HepG2 (cell line): Measurements from ENCODE around the gene ARMC8.

Source experiments
- EZH2 ChIP-seq: conservative IDR thresholded peaks from 2 replicates; pipeline ENCODE4 v1.6.1; 2012; ENCODE audit warnings: mild to moderate bottlenecking, low read depth, low read length, moderate library complexity
- HNRNPK ChIP-seq: fragments of 200-400 bp; formaldehyde crosslinking; IDR thresholded peaks from 2 replicates; pipeline ENCODE4 v1.6.1; 2018; ENCODE audit warnings: low read length, low read depth, moderate library complexity, mild to moderate bottlenecking; ENCODE audit not compliant: poor library complexity, severe bottlenecking
- MXI1 ChIP-seq: IDR thresholded peaks from 3 replicates; pipeline ENCODE4 v1.6.1; 2012; ENCODE audit warnings: low read depth, low read length, inconsistent platforms, borderline replicate concordance
- NR2C2 ChIP-seq: sonication (generic); formaldehyde crosslinking; IDR thresholded peaks from 2 replicates; pipeline ENCODE4 v1.4.0; 2020; ENCODE audit warnings: missing genetic modification reagents, mild to moderate bottlenecking, moderate library complexity, borderline replicate concordance
- POLR2A ChIP-seq, 2 experiments: IDR thresholded peaks; 2 replicates each; pipeline ENCODE4 v1.6.1; 2011; ENCODE audit warnings: low read depth in 2 of 2, low read length in 2 of 2, mild to moderate bottlenecking in 1 of 2, moderate library complexity in 1 of 2; ENCODE audit not compliant: insufficient read depth in 1 of 2
- POLR2AphosphoS5 ChIP-seq: IDR thresholded peaks from 2 replicates; pipeline ENCODE4 v1.6.1; 2012; ENCODE audit warnings: low read depth, low read length
- PRDM4 ChIP-seq: sonication (generic); formaldehyde crosslinking; IDR thresholded peaks from 2 replicates; pipeline ENCODE4 v1.9.0; 2021; ENCODE audit warnings: missing genetic modification reagents, borderline replicate concordance
- SMARCC2 ChIP-seq: fragments of 450-650 bp; IDR thresholded peaks from 2 replicates; pipeline ENCODE4 v1.6.1; 2017; ENCODE audit warnings: antibody characterized with exemption, mild to moderate bottlenecking
- ZFP41 ChIP-seq: sonication (generic); formaldehyde crosslinking; IDR thresholded peaks from 2 replicates; pipeline ENCODE4 v1.4.0; 2020; ENCODE audit warnings: mild to moderate bottlenecking, missing genetic modification reagents, borderline replicate concordance
- ZNF138 ChIP-seq: sonication (generic); formaldehyde crosslinking; IDR thresholded peaks from 2 replicates; pipeline ENCODE4 v1.5.0; 2020; ENCODE audit warnings: mild to moderate bottlenecking, low read depth, missing genetic modification reagents
- ZNF549 ChIP-seq: sonication (generic); formaldehyde crosslinking; IDR thresholded peaks from 2 replicates; pipeline ENCODE4 v1.5.0; 2020; ENCODE audit warnings: missing genetic modification reagents
- TF ChIP-seq, protein P1 (sequence below): sonication (generic); formaldehyde crosslinking; IDR thresholded peaks from 2 replicates; pipeline ENCODE4 v1.4.0; 2020; ENCODE audit warnings: missing genetic modification reagents
- TF ChIP-seq, protein P2 (sequence below), 2 experiments: sonication (generic) in 1 of 2; formaldehyde crosslinking in 1 of 2; IDR thresholded peaks; 2 replicates each; pipeline versions ENCODE4 v1.6.1 to v1.9.0; 2014 to 2022; ENCODE audit warnings: antibody characterized with exemption in 1 of 2, borderline replicate concordance in 1 of 2, inconsistent platforms in 1 of 2, low read depth in 1 of 2, missing genetic modification reagents in 1 of 2
- TF ChIP-seq, protein P3 (sequence below), 2 experiments: sonication (generic) in 1 of 2; formaldehyde crosslinking in 1 of 2; IDR thresholded peaks; 2 replicates each; pipeline versions ENCODE4 v1.5.1 to v1.6.1; 2011 to 2020; ENCODE audit warnings: borderline replicate concordance in 1 of 2, low read depth in 1 of 2, low read length in 1 of 2, mild to moderate bottlenecking in 1 of 2, missing genetic modification reagents in 1 of 2, moderate library complexity in 1 of 2

DNA sequence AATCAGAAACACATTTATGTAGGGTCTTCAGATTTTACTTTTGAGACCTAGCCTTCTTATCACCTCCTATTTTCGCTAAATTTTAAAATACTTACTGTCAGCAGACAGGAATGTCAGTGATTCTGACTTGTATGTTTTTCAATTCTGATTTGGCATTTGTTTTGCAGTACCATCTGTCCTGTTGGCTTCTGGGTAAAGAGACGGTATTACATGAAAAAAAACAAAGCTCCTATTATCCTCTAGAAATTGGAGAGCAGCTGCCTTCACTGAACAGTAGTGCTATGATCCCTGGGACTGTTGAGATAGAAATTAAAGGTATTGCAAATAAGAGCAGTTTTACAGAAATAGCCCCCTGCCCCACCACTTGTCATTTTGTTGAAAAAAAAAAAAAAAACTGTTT, 8.4 kb downstream of the ARMC8 start:
- TF ChIP-seq POLR2A (IDR thresholded peaks at IDR 0.05; ENCODE audit: insufficient read depth in 1 of 2, low read depth in 2 of 2, low read length in 2 of 2) = no peak
- no peak for TF ChIP-seq POLR2AphosphoS5
- TF ChIP-seq EZH2 = no peak
- no peak for TF ChIP-seq PRDM4
- no peak for TF ChIP-seq ZNF549 (CRISPR knock-in tag)
- no peak for TF ChIP-seq NR2C2 (CRISPR knock-in tag)
- TF ChIP-seq ZNF138 (CRISPR knock-in tag) = no peak
- TF ChIP-seq SMARCC2 = no peak
- TF ChIP-seq, protein P1, sequence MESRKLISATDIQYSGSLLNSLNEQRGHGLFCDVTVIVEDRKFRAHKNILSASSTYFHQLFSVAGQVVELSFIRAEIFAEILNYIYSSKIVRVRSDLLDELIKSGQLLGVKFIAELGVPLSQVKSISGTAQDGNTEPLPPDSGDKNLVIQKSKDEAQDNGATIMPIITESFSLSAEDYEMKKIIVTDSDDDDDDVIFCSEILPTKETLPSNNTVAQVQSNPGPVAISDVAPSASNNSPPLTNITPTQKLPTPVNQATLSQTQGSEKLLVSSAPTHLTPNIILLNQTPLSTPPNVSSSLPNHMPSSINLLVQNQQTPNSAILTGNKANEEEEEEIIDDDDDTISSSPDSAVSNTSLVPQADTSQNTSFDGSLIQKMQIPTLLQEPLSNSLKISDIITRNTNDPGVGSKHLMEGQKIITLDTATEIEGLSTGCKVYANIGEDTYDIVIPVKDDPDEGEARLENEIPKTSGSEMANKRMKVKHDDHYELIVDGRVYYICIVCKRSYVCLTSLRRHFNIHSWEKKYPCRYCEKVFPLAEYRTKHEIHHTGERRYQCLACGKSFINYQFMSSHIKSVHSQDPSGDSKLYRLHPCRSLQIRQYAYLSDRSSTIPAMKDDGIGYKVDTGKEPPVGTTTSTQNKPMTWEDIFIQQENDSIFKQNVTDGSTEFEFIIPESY (CRISPR knock-in tag) = no peak
- TF ChIP-seq, protein P2, sequence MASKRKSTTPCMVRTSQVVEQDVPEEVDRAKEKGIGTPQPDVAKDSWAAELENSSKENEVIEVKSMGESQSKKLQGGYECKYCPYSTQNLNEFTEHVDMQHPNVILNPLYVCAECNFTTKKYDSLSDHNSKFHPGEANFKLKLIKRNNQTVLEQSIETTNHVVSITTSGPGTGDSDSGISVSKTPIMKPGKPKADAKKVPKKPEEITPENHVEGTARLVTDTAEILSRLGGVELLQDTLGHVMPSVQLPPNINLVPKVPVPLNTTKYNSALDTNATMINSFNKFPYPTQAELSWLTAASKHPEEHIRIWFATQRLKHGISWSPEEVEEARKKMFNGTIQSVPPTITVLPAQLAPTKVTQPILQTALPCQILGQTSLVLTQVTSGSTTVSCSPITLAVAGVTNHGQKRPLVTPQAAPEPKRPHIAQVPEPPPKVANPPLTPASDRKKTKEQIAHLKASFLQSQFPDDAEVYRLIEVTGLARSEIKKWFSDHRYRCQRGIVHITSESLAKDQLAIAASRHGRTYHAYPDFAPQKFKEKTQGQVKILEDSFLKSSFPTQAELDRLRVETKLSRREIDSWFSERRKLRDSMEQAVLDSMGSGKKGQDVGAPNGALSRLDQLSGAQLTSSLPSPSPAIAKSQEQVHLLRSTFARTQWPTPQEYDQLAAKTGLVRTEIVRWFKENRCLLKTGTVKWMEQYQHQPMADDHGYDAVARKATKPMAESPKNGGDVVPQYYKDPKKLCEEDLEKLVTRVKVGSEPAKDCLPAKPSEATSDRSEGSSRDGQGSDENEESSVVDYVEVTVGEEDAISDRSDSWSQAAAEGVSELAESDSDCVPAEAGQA (IDR thresholded peaks at IDR 0.05; ENCODE audit: low read depth) = no peak
- TF ChIP-seq, protein P2 (CRISPR knock-in tag; IDR thresholded peaks at IDR 0.05; ENCODE audit: borderline replicate concordance) = no peak
- no peak for TF ChIP-seq MXI1
- no peak for TF ChIP-seq HNRNPK
- TF ChIP-seq, protein P3, sequence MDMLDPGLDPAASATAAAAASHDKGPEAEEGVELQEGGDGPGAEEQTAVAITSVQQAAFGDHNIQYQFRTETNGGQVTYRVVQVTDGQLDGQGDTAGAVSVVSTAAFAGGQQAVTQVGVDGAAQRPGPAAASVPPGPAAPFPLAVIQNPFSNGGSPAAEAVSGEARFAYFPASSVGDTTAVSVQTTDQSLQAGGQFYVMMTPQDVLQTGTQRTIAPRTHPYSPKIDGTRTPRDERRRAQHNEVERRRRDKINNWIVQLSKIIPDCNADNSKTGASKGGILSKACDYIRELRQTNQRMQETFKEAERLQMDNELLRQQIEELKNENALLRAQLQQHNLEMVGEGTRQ (IDR thresholded peaks at IDR 0.05; ENCODE audit: low read depth, low read length) = no peak
- TF ChIP-seq, protein P3 (CRISPR knock-in tag; IDR thresholded peaks at IDR 0.05; ENCODE audit: borderline replicate concordance) = no peak
- no peak for TF ChIP-seq ZFP41
